Hematopoietic multipotent progenitor cell treated with erythropoietin and hydrocortisone succinate and interleukin-3 and kit ligand, for 4 days (in vitro differentiated cells): ENCODE results near the gene MTA1.

Experiments
- DNase-seq: peaks from one replicate; pipeline ENCODE4 v3.0.0-alpha.2; 2015

MTA1 gene

DNA sequence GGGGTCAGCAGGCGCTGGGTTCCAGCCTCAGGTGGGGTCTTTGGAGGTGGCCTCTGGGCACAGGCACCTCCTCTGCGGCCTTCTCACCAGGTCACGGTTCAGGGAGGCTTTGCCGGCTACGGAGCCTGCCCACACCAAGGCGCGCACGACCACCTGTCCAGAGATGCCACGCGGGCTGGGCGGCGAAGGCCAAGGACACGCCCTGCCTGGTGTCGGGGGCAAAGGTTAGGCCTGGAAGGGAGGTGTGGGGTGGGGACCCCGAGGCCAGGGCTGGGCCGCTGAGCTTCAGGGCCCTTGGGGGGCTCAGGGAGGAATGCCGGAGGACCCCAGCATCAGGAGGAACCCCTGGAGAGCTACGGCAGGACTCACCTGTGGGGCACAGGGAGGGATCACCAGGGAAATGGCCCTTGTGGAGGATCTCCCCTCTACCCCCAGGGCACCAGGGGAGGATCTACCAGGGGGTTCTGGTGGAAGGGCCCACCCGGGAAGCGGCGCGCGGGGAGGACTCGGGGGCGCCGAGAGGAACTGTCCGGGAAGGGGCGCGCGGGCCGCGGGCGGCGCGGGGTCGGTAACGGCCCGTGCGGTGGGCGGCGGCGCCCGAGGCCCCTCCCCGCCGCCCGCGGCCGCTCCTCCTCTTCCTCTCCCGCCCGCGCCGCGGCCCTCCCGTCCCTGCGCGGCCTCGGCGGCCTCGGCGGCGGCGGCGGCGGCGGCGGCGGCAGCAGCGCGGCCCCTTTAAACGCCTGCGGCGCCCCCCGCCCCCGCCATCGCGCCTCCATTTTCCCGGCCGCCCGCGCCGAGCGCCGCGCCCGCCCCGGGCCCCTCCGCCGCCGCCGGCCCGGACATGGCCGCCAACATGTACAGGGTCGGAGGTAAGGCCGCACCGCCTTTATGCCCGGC, at the start of gene MTA1:
Gene MTA1, plus strand, starts transcription at position 633 of the 897 bp plus-strand sequence. Its CDS starts 209 bp downstream, at position 842.
- peak; percentile 79 for DNase-seq

DNA sequence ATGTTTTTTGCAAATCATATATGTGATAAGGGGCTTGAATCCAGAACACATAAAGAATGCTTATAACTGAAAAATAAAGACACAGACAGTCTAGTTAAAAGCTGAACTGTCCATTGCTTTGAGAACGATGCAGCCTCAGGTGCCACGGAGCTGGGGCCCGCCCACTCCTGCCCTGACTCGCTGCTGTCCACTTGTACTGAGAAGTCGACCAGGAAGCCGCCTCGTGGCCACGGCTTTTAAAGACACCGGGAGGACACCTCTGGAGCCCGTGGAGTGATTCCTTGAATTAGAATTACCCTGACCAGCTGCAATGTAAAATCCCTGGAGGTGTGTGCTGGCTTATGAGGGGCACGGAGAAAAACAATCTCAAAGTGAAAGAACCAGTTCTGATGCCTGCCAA, 45.2 kb upstream of the MTA1 start:
- no peak for DNase-seq

GRCh38 chr14:105375635-105376057, 44.0 kb upstream of the MTA1 start:
- DNase-seq: peak; percentile 64

- no peak for DNase-seq
Observed at GRCh38 chr14:105376521-105377440, 42.8 kb upstream of the MTA1 start.

GRCh38 chr14:105377555-105378182, 42.0 kb upstream of the MTA1 start:
- no peak for DNase-seq

GRCh38 chr14:105378199-105378598, 41.4 kb upstream of the MTA1 start:
- DNase-seq: peak; percentile 76

- no peak for DNase-seq
Observed at GRCh38 chr14:105378873-105379685, 40.5 kb upstream of the MTA1 start.

- no peak for DNase-seq
Observed at GRCh38 chr14:105379946-105380345, 39.7 kb upstream of the MTA1 start.

DNA sequence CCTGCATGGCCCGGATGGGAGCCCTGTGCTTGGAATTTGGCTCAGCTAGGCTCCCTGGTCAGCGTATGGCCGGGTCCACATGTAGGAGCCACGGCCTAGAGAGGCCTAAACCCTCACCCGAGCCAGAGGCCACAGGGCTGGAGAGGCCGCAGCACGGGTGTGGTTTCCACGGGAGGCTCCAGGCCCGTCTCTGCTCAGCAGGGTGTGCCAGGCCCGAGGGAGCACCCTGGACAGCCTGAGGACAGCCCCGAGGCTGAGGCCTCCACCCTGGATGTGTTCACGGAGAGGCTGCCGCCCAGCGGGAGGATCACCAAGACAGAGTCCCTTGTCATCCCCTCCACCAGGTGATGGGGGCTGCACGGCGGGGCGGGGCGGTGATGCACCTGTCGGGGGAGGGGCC, 38.9 kb upstream of the MTA1 start:
- DNase-seq: no peak

DNA sequence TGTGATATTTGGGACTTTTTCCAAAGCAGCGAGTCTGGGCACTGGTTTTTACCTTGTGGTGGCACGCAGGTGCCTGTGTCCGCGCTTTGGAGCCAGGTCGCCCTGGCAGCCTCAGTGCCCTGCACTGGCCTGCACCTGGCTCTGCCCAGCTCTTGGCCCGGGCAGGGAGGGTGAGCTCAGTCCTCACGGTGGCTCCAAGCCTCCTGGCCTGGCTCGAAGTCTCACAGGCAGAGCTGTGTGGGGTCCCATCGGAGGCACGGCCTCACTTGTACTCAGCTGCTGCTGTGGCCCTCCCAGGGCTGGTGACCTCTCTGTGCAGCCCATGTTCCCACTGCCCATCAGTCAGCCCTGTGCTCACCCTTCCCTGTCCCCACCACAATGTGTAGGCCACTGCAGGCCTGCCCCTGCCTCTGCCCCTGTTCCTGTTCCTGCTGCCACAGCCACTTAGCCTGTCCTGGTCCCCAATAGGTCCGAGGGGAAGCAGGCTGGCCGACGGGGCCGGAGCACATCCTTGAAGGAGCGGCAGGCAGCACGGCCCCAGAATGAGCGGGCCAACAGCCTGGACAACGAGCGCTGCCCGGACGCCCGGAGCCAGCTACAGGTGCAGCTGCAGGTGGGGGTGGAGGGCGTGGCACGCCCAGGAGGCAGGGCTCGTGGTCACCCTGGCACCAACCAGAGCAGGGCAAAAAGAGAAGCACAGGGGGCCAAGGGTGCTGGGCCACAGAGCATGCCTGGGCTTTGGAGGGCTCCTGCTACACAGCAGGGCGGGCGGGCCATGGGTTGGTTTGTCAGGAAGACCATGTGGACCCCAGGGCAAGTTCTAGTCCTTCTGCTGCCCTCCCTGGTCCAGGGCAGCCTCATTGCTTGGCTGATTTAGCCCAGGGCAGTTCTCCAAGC, 37.9 kb upstream of the MTA1 start:
- no peak for DNase-seq

- DNase-seq: no peak
Observed at GRCh38 chr14:105382343-105383082, 37.1 kb upstream of the MTA1 start.

- no peak for DNase-seq
Observed at GRCh38 chr14:105383083-105383730, 36.4 kb upstream of the MTA1 start.

- DNase-seq: no peak
Observed at GRCh38 chr14:105384041-105384557, 35.5 kb upstream of the MTA1 start.

DNA sequence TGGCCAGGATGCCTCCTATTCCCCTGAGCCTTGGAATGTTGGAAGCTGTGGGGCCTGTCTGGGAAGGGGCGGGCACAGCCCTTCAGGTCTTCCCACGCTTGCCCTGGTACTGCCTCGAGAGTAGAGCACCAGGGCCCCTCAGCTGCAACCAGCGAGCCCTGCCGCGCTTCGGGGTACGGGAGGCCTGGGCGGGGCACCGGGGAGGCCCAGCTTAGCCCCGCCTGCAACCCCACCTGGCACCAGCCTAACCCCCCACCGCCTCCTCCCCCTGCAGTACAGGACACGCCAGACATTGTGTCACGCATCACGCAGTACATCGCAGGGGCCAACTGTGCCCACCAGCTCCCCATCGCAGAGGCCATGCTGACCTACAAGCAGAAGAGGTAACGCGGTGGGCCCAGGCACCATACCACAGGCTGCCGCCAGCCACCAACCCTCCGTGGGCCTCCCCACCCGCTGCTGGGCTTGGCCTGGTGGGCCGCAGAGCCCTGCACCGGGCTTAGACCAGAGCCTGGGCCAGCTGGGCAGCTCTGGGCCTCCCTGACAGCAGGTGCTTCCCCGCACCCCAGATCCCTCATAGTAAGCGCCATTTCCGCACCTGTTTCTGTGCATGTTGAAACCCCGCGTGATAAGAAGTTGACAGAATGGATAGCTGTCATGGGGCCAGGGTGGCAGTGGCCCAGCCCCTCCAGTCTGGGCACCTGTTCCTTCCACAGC, 34.9 kb upstream of the MTA1 start:
- no peak for DNase-seq

DNA sequence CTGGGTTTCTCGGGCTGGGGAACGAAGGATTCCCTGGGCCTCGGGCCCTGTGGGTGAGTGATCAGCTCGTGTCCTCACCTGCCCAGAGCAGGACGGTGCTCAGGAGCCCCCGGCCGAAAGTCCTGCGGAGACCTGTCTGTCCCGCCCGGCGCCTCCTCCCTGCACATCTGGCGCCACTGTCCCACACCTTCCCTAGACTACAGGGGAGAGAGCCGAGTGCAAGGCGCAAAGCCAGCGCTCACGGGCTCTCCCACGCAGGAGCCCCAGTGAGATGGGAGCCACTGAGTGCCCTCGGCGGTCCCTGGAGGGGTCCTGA, 34.3 kb upstream of the MTA1 start:
- no peak for DNase-seq

GRCh38 chr14:105385698-105386365, 33.8 kb upstream of the MTA1 start:
- DNase-seq: no peak

- no peak for DNase-seq
Observed at GRCh38 chr14:105386581-105387529, 32.8 kb upstream of the MTA1 start.
